ES-I3 (cell line): ENCODE measurements around the gene MED12L.
"Not testable (repeated sequence)": the region's sequence is repeated elsewhere in the genome, so short reads cannot be mapped to it uniquely, and the experiment has no call there.

Experiments
- H3K36me3 ChIP-seq: 2 replicates; pipeline ENCODE4 v1.6.1; 2013; ENCODE audit warnings: mild to moderate bottlenecking, low read length, control low read depth, moderate library complexity; ENCODE audit not compliant: insufficient read depth
- H3K4me1 ChIP-seq: 2 replicates; pipeline ENCODE4 v1.6.1; 2013; ENCODE audit warnings: mild to moderate bottlenecking, control low read depth, low read length; ENCODE audit not compliant: insufficient read depth
- H3K9ac ChIP-seq: 2 replicates; pipeline ENCODE4 v1.6.1; 2013; ENCODE audit warnings: low read depth, mild to moderate bottlenecking, low read length, moderate library complexity
- H3K9me3 ChIP-seq: 2 replicates; pipeline ENCODE4 v1.6.1; 2013; ENCODE audit warnings: mild to moderate bottlenecking, low read length, moderate library complexity; ENCODE audit not compliant: control insufficient read depth, insufficient read depth

MED12L gene

GRCh38 chr3:151081082-151081481 is 4.4 kb upstream of the MED12L start:
- not testable (repeated sequence) for H3K9ac ChIP-seq, H3K9me3 ChIP-seq, H3K36me3 ChIP-seq
- H3K4me1 ChIP-seq = peaks cover 13% of the 10 kb centered on the region; the same call in 1 of the 2 replicates

DNA sequence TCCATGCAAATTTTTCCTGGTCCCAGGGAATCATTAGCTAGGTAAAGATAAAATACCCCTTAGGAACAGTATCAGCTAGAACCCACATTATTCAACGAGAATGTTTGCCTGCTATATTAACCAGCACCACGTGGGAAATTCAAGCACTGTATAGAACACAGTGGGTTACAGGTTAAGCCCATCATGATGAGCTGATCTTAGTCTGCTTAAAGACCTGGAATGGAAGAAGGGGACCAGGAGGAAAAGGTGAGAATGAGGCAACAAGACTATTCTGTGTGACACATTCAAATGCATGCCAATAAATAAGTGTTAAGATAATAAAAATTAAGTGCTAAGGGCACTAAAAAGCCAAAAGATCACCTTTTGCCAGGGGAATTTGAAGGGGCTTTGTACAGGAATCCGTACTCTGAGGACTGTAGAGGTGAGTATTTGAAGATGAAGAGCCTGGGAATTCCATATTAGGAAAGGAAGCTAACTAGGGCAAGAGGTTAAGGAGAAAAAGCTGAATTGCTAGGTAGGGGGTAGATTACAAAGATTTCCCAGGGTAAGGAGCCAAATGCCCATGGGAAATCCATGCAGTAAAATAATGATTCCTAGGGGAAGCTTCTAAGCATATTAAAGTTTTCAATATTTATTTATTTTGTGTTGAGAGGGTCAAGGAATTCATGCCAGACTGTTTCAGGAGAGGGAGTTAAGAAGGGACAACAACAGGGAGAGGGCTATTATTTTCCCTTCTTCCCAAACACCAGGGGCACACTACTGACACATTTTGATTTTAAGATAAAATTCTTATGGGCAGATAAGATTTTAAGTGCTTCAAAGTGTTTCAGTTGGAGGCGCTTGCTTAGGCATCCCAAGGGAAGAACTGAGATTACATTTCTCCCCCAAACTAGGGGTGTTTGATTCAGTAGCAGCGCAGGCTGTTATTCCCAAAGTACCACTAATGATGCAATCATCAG is 2.3 kb upstream of the MED12L start:
- H3K4me1 ChIP-seq = peaks cover 13% of the 10 kb centered on the region; the same call in 1 of the 2 replicates
- H3K9ac ChIP-seq = no peak overlapping the region
- no peaks in the 10 kb centered on the region for H3K9me3 ChIP-seq
- no peaks in the 10 kb centered on the region for H3K36me3 ChIP-seq

DNA sequence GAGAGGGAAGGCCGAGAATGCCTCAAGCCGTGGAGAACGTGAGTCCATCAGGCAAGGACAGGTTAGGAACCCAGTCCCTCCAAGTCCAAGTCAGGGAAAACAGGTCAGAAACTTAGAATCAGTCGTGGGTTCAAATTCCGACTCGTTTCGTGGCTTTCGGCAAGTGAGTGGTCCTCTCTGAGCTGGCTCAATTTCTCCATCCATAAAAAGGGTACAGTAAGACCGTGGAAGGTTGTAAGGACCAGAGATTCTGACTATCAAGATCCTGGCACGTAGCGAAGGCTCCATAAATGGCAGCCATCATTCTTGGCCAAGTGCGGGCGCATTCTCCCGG is 604 bp upstream of the MED12L start:
- Histone ChIP-seq H3K4me1 (peaks cover 13% of the 10 kb centered on the region), H3K9me3 (no peaks in the 10 kb centered on the region), H3K36me3 (no peaks in the 10 kb centered on the region), H3K9ac (peak overlapping the region; percentile 85)

DNA sequence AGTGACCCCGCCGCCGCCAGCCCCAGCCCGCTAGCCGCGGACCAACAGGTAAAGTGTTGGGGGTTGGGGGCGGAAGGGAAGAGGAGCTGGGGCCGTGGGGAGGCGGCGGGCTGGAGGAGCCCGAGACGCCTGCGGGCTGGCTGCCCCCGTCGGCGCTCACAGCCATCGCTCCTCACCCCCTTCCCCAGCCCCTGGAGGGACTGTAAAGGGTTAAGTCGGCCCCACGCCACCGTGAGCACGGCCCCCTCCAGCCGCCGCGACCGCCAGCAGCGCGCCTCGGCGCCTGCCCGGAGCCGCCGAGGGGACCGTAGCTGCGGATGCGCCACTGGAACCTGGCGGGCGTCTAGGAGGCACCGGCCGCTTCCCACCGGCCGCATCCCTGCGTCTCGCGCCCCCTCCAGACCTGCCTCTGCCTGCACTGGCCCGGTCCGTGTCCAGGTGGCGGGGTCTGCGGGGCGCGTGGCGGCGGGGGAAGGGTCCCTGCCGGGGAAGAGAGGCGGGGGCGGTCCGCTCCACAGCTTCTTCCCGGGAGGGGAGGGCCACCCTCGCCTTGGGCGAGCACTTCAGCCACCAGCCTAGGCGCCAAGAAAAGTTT is 522 bp downstream of the MED12L start:
- no peaks in the 10 kb centered on the region for H3K9me3 ChIP-seq
- H3K36me3 ChIP-seq = no peaks in the 10 kb centered on the region
- H3K4me1 ChIP-seq = peaks cover 13% of the 10 kb centered on the region
- peak overlapping the region; percentile 85 for H3K9ac ChIP-seq

GRCh38 chr3:151086484-151087456 is 1.3 kb downstream of the MED12L start:
- Histone ChIP-seq H3K9ac (peak overlapping the region; percentile 85), H3K36me3 (no peaks in the 10 kb centered on the region), H3K9me3 (no peaks in the 10 kb centered on the region)

DNA sequence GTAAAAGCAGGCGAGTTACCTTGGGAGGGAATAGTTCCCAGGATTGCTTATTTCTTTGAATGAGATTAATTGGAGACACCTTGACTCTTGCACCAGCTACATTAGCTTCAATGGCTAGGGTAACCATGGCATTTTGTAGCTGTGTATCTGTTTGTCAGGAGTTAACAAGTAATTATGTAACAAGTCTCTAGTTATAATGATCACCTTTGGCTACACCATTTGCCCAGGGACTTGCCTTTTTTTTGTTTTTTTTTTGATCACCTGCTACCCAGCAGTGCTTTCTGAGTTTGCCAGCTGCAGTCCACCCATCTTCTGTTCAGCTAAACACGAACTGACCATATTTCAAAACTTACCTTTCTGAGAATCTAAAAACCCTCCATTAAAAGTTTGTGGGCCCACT is 2.2 kb downstream of the MED12L start:
- peaks cover 20% of the 10 kb centered on the region for H3K4me1 ChIP-seq
- H3K9me3 ChIP-seq = no peaks in the 10 kb centered on the region
- peak overlapping the region; percentile 85 for H3K9ac ChIP-seq
- H3K36me3 ChIP-seq = no peaks in the 10 kb centered on the region

More at GRCh38 chr3:151086484-151087456, 1.3 kb downstream of the MED12L start:
- peaks cover 16% of the 10 kb centered on the region for H3K4me1 ChIP-seq

- Histone ChIP-seq H3K9ac (no peak overlapping the region), H3K9me3 (no peaks in the 10 kb centered on the region), H3K4me1 (peaks cover 20% of the 10 kb centered on the region), H3K36me3 (no peaks in the 10 kb centered on the region)
Observed at GRCh38 chr3:151091685-151092345, 6.4 kb downstream of the MED12L start.

DNA sequence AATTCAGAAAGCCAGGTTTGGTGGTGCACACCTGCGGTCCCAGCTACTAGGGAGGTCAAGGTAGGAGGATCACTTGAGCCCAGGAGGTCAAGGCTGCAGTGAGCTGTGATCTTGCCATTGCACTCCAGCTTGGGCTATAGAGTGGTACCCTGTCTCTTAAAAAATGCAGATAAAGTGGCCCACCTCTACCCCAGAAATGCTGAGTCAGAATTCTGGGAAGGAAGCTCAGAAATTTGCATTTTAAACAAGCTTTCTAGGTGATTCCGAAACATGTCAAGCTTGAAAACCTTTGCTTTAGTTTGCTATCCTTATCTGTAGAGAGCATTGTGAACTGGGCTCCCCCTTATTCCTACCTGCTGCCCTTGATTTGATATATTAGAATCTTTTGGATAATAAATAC is 7.7 kb downstream of the MED12L start:
- Histone ChIP-seq H3K36me3 (no peaks in the 10 kb centered on the region), H3K9ac (no peak overlapping the region), H3K4me1 (peaks cover 20% of the 10 kb centered on the region), H3K9me3 (no peaks in the 10 kb centered on the region)

DNA sequence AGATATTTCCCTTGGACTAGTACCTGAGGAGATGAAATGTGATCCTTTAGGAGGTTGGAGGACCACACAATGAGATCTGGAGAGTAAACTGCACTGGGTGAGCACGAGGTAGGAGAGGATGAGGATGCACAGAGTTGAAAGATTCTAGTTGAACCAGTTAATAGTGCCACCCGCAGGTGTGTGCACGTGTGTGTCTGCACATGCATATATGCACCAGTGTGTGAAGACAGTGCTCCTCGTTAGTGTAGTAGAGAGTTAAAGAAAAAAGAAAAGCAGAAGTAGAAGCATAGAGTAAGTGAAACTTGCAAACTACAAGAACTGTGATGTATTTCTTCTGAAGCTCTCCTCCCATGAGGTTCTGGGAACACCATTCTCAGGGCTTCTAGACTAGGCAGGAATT is 8.4 kb downstream of the MED12L start:
- Histone ChIP-seq H3K36me3 (no peaks in the 10 kb centered on the region), H3K9ac (no peak overlapping the region), H3K4me1 (peaks cover 20% of the 10 kb centered on the region), H3K9me3 (no peaks in the 10 kb centered on the region; the same call in 1 of the 2 replicates)

DNA sequence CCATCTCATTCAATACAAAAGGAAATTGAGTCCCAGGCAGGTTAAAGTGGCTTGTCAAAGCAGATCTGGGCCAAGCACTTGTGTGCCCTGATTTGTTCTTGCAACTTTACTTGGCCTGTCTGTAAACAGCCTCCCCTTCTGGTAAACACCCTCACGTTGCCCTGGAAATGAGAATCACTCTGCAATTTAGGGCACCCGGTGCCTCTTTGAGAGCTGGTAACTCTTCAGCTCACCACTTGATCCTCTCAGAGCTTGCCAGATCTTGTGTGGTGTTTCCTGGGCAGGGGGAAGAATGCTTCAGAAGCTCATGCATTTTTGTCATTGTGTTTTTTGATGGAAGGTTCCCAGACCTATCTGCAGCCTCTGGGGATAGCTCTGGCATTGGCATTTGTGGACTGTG is 11.3 kb downstream of the MED12L start:
- Histone ChIP-seq H3K9me3 (no peaks in the 10 kb centered on the region; the same call in 1 of the 2 replicates), H3K9ac (no peak overlapping the region), H3K4me1 (peaks cover 25% of the 10 kb centered on the region), H3K36me3 (no peaks in the 10 kb centered on the region)

- Histone ChIP-seq H3K9me3 (no peaks in the 10 kb centered on the region; the same call in 1 of the 2 replicates), H3K9ac (no peak overlapping the region), H3K36me3 (no peaks in the 10 kb centered on the region)
Observed at GRCh38 chr3:151100076-151100475, 14.6 kb downstream of the MED12L start.

GRCh38 chr3:151101270-151101969 is 16.0 kb downstream of the MED12L start:
- Histone ChIP-seq H3K36me3 (peaks cover 5% of the 10 kb centered on the region; the same call in 1 of the 2 replicates), H3K9ac (no peak overlapping the region), H3K4me1 (peaks cover 12% of the 10 kb centered on the region), H3K9me3 (no peaks in the 10 kb centered on the region; the same call in 1 of the 2 replicates)

More at GRCh38 chr3:151100076-151100475, 14.6 kb downstream of the MED12L start:
- H3K4me1 ChIP-seq = peaks cover 11% of the 10 kb centered on the region

GRCh38 chr3:151106311-151106710 is 20.8 kb downstream of the MED12L start:
- H3K36me3 ChIP-seq = peaks cover 5% of the 10 kb centered on the region; the same call in 1 of the 2 replicates
- no peaks in the 10 kb centered on the region for H3K9me3 ChIP-seq
- H3K9ac ChIP-seq = no peak overlapping the region
- peaks cover 17% of the 10 kb centered on the region for H3K4me1 ChIP-seq
